AG08395 (cell line): ENCODE data around the gene AUP1.
A peak's percentile ranks its signal among the peaks of the same experiment; 100 is the strongest.
"Not testable (repeated sequence)": the region's sequence is repeated elsewhere in the genome, so short reads cannot be mapped to it uniquely, and the experiment has no call there.

Experiments
- DNase-seq: peaks from one replicate; pipeline ENCODE4 v3.0.0; 2012; ENCODE audit warnings: mixed read lengths, low spot score

Gene AUP1, protein sequence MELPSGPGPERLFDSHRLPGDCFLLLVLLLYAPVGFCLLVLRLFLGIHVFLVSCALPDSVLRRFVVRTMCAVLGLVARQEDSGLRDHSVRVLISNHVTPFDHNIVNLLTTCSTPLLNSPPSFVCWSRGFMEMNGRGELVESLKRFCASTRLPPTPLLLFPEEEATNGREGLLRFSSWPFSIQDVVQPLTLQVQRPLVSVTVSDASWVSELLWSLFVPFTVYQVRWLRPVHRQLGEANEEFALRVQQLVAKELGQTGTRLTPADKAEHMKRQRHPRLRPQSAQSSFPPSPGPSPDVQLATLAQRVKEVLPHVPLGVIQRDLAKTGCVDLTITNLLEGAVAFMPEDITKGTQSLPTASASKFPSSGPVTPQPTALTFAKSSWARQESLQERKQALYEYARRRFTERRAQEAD

DNA sequence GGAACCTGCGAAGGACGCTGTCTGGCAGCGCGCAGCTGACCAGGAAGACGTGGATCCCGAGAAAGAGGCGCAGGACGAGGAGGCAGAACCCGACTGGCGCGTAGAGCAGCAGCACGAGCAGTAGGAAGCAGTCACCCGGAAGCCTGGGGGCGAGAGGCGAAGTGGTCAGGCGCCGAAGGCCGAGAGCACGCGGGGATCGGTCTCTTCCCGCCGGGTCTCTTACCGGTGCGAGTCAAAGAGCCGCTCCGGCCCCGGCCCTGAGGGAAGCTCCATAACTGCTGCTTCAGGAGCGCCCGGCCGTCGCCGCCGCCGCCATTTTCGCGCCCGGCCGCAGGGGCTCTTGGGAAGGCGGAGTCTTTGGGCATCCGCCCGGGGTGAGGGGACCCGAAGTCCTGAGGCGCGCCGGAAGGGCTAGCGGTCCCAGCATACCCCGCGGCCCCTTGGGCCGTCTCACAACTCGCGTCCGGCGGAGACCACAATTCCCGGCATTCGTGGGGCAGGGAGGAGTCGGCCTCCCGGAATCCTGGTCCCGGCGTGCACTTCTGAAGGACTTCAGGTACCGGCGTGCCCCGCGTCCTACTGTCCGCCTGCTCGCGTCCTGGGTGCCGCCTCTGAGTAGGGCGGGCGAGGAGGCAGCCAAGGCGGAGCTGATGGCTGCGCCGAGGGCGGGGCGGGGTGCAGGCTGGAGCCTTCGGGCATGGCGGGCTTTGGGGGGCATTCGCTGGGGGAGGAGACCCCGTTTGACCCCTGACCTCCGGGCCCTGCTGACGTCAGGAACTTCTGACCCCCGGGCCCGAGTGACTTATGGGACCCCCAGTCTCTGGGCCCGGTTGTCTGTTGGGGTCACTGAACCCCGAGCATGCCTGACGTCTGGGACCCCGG, at the start of gene AUP1, which contains the start of gene HTRA2:
AUP1 (minus strand) TSS at position 350 of the 882 bp plus-strand sequence; CDS start at position 273, 77 bp downstream.
HTRA2 (plus strand) TSS at position 577 of the 882 bp plus-strand sequence; CDS start at position 651, 74 bp downstream.
- peak; percentile 99 for DNase-seq

GRCh38 chr2:74578408-74578807, 48.9 kb upstream of the AUP1 start:
- no peak for DNase-seq

GRCh38 chr2:74577448-74577847, 47.9 kb upstream of the AUP1 start:
- no peak for DNase-seq

DNA sequence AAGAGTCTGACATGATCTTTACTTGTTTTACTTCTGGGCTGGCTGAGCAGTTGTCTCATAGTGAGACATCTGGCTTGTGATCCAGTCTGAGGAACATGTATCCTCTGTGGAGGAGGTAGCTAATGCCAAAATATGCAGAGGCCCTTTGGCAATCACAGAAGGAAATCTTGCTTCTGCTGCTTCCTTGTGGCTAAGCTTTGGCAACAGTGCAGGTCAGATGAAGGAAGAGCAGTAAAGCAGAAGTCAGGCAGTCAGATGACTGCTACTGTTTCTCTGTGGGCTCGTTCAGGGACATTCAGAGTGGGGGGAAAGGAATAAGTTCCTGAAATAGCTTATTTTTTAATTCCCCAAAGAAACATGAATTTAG, 47.3 kb upstream of the AUP1 start:
- peak; percentile 92 for DNase-seq

- DNase-seq, result peak; percentile 67
Measured at GRCh38 chr2:74576211-74576862, 46.8 kb upstream of the AUP1 start.

GRCh38 chr2:74575320-74575719, 45.8 kb upstream of the AUP1 start:
- DNase-seq, result no peak

GRCh38 chr2:74573747-74574562, 44.4 kb upstream of the AUP1 start:
- DNase-seq, result no peak

GRCh38 chr2:74572178-74572925, 42.8 kb upstream of the AUP1 start:
- DNase-seq, result no peak

DNA sequence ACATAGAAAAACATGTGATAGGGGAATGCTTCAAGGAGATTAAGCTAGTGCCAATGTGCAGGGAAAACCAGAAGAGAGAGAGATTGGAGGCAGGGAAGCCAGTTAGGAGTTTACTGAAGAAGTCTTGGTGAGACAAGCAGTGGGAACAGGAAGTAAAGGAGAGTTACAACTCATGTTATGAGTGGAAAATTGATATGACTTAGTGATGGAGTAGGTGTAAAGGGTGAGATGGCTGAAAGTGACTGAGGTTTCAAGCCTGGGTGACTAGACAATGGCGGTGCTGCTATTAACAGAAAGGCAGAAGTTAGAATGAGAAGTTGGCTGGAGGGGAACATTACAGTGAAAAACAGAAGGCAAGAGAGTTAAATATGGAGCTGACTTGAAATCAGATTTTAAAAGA, 41.6 kb upstream of the AUP1 start:
- DNase-seq, result no peak

DNA sequence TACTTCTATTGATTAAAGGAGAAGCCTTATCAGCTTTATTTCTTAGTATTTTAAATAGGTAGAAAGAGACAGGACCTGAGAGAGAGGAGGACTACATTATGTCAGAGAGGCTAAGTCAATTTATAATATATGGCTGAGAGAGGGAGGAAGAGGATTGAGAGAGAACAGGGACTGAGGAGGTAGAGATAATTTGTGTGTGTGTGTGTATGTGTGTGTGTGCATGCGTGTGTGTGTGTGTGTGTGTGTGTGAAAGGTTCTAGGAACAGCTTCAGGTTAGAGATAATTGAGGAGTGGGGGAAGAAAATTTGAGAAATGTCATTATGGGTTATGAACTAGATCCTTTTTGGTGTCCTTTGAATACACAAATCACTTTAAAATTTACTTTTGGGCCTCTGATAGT, 40.2 kb upstream of the AUP1 start:
- no peak for DNase-seq

DNA sequence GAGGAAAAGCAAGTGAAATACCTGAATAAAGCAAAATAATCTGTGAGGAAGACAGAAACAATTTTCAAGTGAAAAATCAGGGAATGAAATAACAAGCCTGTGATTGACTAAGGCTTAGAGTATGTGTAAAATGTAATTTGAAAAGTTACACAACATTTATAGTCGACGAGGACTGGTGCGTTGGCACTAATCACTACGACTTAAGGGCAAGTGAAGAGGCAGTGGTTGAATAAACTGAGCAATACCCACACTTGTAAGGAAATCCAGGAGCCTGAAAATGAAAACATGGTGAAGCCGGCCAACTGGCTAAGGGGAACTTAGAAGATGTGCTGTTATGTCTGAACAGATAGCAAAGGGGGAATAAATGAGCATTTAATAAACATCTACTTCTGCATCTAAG, 38.4 kb upstream of the AUP1 start:
- peak; percentile 67 for DNase-seq

DNA sequence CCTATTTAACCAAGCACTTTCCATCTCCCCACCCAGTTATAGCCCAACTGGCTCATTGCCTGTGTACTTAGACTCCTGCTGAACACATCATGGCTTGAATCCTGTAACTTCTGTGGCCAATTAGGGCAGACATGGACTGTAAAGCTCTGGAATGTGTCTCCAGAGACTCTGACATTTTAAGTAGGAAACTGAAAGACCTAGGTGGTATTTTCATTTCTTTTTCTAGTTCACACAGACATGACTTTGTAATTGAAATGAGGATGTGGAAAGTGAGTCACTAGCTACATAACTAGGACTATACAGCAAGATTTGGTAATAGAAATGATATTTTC, 37.2 kb upstream of the AUP1 start:
- peak; percentile 86 for DNase-seq

- no peak for DNase-seq
Measured at GRCh38 chr2:74566076-74566753, 36.7 kb upstream of the AUP1 start.

- no peak for DNase-seq
Measured at GRCh38 chr2:74564222-74564621, 34.7 kb upstream of the AUP1 start.

GRCh38 chr2:74562126-74562775, 32.7 kb upstream of the AUP1 start:
- no peak for DNase-seq

- not testable (repeated sequence) for DNase-seq
Measured at GRCh38 chr2:74561022-74561421, 31.5 kb upstream of the AUP1 start.

DNA sequence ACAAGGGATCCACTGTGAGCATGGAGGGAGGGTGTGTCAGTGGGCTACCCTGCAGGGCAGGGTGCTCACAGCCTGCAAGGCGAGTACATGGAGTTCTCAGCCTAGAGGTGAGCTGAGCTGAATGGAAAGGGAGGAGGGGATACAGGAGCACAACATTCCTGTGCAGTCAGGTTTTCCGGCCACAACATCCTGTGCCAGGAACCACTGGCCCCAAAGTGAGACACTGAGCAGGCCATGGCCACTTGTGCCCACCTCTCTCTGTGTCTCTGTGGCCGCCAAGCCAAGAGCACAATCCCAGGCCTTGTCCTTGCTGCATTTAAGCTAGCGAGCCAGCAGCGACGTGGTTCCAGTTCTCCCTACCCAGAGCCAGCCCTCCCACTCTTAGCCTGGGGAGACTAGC, 31.1 kb upstream of the AUP1 start:
- no peak for DNase-seq

DNA sequence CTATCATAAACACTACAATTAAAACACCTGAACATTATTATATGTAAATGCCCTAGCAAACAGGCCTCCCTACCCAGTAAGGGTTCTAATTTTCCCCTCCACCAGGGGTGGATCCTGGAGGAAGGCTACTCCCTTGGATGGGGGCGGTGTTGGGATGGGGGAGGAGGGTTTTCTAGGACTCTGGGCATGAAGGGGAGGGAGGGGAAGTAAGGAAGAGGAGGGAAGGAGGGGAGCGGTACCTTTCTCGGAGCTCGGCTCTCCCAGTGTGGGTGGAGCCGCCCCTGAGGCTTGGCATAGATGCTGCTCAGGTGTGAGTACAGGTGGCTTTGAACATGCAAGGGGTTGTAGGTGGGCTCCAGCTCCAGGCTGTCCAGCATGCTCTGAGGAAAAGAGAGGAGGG, 30.4 kb upstream of the AUP1 start:
- DNase-seq, result no peak

DNA sequence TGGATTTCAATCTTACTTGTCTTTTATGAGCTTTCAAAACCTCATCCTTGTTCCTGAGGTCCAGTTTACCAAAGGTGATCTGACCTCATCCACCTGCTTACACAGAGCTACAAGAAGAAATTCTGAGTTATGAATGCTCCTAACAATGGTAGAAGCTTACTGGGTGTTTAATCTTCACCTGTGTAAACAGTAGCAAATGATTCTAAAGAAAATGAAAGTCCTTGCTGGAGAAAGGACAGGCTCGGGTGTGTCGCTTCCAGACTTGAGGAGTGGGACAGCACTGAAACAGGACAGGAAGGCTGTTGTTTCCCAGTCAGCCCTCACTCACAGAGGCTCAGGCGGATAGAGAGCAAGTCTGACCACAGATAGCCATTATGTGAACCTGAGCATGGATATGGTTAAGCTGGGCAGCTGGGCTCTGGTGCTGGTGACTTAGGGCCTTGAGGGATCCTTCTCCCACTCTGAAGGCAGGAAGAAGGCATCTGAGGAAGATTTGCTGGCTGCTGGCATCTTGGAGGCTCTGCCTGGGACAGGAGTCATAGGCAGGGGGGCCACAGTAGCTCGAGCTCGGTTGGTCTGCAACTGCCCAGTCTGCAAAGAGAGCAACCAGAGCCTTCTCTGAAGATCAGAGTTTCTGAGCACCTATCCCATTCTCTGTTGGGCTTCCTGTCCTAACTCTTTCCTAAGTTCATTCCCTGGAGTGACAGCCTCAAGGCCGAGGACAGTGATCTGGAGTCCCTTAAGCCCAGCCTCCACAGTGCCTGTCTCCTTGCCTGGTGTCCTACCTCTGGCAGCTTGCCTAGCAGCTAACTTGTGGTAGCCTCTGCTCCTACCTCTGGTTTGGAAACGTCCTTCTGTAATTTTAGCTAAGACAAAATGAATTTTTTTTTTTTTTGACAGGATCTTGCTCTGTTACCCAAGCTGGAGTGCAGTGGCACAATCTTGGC, 29.1 kb upstream of the AUP1 start:
- no peak for DNase-seq
